ENCODE measurements around the gene FTO. TPM values are rescaled to one million over a fixed set of nuclear protein-coding genes. Genes with fewer than 3 reads are reported as not detected.

Gene FTO
- total RNA-seq, 1 experiment from 2014 or later = 55.0 TPM

DNA sequence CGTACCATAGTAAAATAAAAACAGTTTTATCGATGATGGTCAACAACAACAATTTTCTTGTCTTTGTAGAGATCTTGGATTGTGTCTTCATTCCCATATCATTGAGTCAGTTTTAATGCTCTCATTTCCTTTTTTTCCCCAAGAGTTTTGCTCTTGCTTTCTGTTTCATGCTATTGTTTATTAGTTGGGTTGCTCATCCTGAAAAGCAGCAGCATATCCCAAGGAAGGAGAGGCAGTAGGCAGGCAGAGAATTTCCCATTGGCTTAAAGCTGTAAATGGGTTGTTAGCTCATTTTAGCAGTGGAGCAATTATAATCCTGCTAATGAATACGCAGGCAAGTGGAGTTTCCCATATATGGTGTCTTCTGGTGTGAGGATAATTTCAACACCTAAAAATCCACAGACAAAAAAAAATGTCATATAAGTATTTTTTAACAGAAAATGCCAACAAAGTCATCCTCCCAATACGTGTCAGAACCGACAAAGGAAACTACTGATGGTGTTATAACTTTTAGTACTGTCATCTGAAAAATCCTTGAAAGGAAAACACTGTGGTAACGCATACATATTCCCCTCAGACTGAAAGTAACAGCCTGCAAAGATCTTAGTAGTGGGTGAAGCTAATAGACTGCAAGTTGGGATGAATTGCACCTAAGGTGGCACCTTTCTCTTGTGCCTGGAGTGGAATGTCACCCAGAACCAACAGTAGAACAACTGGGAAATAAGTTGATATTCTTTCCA, 218.3 kb downstream of the FTO start:
- H3K27ac Mint-ChIP-seq (ENCODE audit: low read depth, unreplicated experiment) = no peak overlapping the region
- H3K4me1 Mint-ChIP-seq (ENCODE audit: insufficient read depth, unreplicated experiment) = no peaks in the 10 kb centered on the region
- CTCF ChIA-PET = no interaction called here
- no peaks in the 10 kb centered on the region for H3K27me3 Mint-ChIP-seq (ENCODE audit: insufficient read depth, unreplicated experiment)
- POLR2A ChIA-PET = interaction anchor here (1.5 kb wide), 1 partner anchor 9 kb away, joined by 4 read pairs; no protein-coding TSS in a partner anchor
- H3K9me3 Mint-ChIP-seq (ENCODE audit: unreplicated experiment) = no peaks in the 10 kb centered on the region
- DNase-seq (ENCODE audit: unreplicated experiment) = no peak
- peaks cover 5% of the 10 kb centered on the region for H3K36me3 Mint-ChIP-seq (ENCODE audit: insufficient read depth, unreplicated experiment)
- H3K4me3 Mint-ChIP-seq (ENCODE audit: unreplicated experiment) = no peak overlapping the region
- TF ChIP-seq, protein P1, sequence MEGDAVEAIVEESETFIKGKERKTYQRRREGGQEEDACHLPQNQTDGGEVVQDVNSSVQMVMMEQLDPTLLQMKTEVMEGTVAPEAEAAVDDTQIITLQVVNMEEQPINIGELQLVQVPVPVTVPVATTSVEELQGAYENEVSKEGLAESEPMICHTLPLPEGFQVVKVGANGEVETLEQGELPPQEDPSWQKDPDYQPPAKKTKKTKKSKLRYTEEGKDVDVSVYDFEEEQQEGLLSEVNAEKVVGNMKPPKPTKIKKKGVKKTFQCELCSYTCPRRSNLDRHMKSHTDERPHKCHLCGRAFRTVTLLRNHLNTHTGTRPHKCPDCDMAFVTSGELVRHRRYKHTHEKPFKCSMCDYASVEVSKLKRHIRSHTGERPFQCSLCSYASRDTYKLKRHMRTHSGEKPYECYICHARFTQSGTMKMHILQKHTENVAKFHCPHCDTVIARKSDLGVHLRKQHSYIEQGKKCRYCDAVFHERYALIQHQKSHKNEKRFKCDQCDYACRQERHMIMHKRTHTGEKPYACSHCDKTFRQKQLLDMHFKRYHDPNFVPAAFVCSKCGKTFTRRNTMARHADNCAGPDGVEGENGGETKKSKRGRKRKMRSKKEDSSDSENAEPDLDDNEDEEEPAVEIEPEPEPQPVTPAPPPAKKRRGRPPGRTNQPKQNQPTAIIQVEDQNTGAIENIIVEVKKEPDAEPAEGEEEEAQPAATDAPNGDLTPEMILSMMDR (IDR thresholded peaks at IDR 0.05; ENCODE audit: unreplicated experiment) = no peak
- intact Hi-C loops (cut with micrococcal nuclease) = no loop called here
- BruUV-seq (replicated peaks) = no TSS peak

DNA sequence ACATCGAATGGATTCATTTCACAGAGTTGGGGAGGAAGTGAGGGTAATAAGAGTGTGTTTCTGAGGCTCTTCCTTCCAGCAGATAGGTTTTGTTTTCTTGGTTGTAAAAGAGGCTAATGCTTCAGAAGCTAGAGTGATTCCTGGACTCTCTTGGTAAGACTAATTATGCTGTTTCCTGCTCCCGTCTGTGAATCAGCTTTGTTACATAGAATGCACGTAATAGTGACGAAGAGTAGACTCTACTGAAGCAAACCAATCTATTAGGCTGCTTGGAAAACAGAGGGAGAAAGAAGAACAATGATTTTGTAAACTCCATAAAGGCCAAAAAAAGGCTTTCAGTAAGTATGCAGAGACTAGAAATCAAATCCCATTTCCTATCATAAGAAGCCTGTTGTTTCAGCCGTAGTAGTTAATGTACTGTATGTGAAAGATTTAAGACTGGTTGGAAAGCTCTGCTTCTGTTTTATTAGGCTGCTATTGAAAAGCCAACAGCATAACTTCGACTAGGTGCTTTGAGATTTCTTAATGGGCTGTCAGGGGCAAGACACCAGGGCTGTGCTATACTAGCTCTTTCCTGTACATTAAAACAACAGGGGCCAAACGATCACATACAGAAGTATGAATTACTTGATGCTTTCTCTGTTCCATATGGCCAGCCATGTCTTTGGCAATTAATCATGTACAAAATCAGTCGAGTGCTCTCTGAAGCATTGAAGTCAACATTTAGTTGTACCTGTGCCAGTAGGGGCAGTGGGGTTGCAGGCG, 219.0 kb downstream of the FTO start:
- ChIA-PET CTCF (interaction anchor here (0.6 kb wide), 1 partner anchor 917 kb away, joined by 3 read pairs; no protein-coding TSS in a partner anchor), POLR2A (interaction anchor here (1.5 kb wide), 1 partner anchor 10 kb away, joined by 4 read pairs; no protein-coding TSS in a partner anchor)
- no TSS peak for BruUV-seq (replicated peaks)
- H3K4me3 Mint-ChIP-seq (ENCODE audit: unreplicated experiment) = no peak overlapping the region
- intact Hi-C loops (cut with micrococcal nuclease) = no loop called here
- DNase-seq (ENCODE audit: unreplicated experiment) = no peak
- H3K27me3 Mint-ChIP-seq (ENCODE audit: insufficient read depth, unreplicated experiment) = no peaks in the 10 kb centered on the region
- TF ChIP-seq, protein P1 (IDR thresholded peaks at IDR 0.05; ENCODE audit: unreplicated experiment) = no peak
- H3K27ac Mint-ChIP-seq (ENCODE audit: low read depth, unreplicated experiment) = no peak overlapping the region
- peaks cover 5% of the 10 kb centered on the region for H3K36me3 Mint-ChIP-seq (ENCODE audit: insufficient read depth, unreplicated experiment)
- H3K4me1 Mint-ChIP-seq (ENCODE audit: insufficient read depth, unreplicated experiment) = no peaks in the 10 kb centered on the region
- H3K9me3 Mint-ChIP-seq (ENCODE audit: unreplicated experiment) = no peaks in the 10 kb centered on the region

DNA sequence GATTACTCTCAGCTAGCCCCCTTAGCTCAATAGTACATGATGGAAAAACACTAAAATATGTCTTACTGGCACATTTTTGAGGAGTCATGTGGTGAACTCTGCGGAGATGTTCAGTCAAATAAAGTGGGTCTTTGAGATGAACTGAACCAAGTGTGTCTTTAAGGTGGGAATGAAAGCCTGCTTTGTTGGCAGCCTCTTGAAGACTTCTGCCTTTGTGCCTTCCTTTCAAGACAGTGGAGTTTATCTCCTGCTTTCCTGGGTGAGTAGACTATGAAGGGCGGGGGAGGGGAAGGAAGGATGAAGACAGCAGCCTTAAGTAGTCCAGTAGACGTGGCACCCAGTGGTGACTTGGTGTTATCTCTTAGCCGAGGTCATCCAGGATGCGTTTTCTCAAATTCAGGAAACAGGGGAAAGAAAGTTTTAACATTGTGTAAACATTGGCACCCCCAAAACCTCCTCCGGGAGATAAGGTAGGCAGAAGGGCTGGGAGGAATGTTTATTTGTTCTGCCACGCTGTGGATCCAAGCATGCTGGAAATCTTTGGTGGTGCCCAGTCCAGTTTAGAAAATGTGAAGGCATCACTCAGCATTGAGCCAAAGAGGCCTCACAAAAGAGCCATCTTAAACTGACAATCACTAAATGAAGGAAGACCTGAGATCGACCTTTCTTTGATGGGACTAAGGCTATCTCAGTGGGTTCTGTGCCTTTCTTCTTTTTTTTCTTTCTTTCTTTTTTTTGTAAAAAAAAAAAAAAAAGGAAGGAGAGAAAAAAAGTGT, 220.6 kb downstream of the FTO start:
- TF ChIP-seq, protein P1 (IDR thresholded peaks at IDR 0.05; ENCODE audit: unreplicated experiment) = no peak
- BruUV-seq (replicated peaks) = no TSS peak
- Mint-ChIP-seq H3K27ac (ENCODE audit: low read depth, unreplicated experiment) (no peak overlapping the region), H3K9me3 (ENCODE audit: unreplicated experiment) (no peaks in the 10 kb centered on the region), H3K27me3 (ENCODE audit: insufficient read depth, unreplicated experiment) (no peaks in the 10 kb centered on the region), H3K36me3 (ENCODE audit: insufficient read depth, unreplicated experiment) (peaks cover 5% of the 10 kb centered on the region), H3K4me1 (ENCODE audit: insufficient read depth, unreplicated experiment) (no peaks in the 10 kb centered on the region), H3K4me3 (ENCODE audit: unreplicated experiment) (no peak overlapping the region)
- intact Hi-C loops (cut with micrococcal nuclease) = no loop called here
- CTCF ChIA-PET = no interaction called here
- POLR2A ChIA-PET = interaction anchor here (0.6 kb wide), 1 partner anchor 156 kb away, joined by 4 read pairs; no protein-coding TSS in a partner anchor
- no peak for DNase-seq (ENCODE audit: unreplicated experiment)

DNA sequence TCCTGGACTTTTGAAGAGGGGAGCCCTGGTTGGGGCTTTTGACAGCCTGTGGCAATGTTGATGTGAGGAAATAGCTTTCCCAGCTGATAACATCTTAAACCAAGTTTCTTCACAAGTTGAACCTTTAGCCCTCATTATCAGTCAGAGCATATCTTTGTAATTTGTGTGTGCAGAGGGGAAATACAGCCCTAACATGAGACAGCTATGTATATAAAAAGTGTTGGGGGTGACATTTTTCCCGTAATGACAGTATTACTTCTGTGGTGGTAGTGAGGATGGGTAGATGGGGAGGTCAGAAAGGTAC, 221.1 kb downstream of the FTO start:
- POLR2A ChIA-PET = no interaction called here
- no peak for DNase-seq (ENCODE audit: unreplicated experiment)
- Mint-ChIP-seq H3K9me3 (ENCODE audit: unreplicated experiment) (no peaks in the 10 kb centered on the region), H3K4me1 (ENCODE audit: insufficient read depth, unreplicated experiment) (no peaks in the 10 kb centered on the region), H3K27ac (ENCODE audit: low read depth, unreplicated experiment) (no peak overlapping the region), H3K4me3 (ENCODE audit: unreplicated experiment) (no peak overlapping the region), H3K36me3 (ENCODE audit: insufficient read depth, unreplicated experiment) (peaks cover 5% of the 10 kb centered on the region), H3K27me3 (ENCODE audit: insufficient read depth, unreplicated experiment) (no peaks in the 10 kb centered on the region)
- no TSS peak for BruUV-seq (replicated peaks)
- CTCF ChIA-PET = no interaction called here
- intact Hi-C loops (cut with micrococcal nuclease) = no loop called here
- TF ChIP-seq, protein P1 (IDR thresholded peaks at IDR 0.05; ENCODE audit: unreplicated experiment) = no peak

Data from MCF 10A (cell line).